ENCODE data around the gene C14orf132.

C14orf132 gene

DNA sequence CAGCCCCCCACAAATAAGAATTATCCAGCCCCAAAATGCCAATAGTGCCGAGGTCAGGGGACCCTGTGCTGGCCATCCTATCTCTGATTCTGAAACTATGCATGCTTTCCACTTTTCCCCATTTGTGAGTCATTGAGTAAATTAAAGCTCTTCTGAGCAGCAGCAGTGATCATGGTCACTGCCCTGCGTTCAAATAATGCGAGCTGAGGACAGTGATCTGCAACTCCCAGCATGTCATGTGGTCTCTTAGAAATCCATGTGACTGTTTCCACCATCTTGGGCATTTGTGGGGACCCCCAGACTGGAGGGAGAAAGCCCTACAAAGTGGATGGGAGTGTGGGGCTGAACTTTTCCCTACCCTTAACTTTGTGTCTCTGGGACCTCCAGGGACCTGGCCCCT, 53.8 kb downstream of the C14orf132 start:
- TF ChIP-seq, protein P1, sequence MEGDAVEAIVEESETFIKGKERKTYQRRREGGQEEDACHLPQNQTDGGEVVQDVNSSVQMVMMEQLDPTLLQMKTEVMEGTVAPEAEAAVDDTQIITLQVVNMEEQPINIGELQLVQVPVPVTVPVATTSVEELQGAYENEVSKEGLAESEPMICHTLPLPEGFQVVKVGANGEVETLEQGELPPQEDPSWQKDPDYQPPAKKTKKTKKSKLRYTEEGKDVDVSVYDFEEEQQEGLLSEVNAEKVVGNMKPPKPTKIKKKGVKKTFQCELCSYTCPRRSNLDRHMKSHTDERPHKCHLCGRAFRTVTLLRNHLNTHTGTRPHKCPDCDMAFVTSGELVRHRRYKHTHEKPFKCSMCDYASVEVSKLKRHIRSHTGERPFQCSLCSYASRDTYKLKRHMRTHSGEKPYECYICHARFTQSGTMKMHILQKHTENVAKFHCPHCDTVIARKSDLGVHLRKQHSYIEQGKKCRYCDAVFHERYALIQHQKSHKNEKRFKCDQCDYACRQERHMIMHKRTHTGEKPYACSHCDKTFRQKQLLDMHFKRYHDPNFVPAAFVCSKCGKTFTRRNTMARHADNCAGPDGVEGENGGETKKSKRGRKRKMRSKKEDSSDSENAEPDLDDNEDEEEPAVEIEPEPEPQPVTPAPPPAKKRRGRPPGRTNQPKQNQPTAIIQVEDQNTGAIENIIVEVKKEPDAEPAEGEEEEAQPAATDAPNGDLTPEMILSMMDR (IDR thresholded peaks at IDR 0.05; ENCODE audit: low read length, missing control alignments): no peak
- no peak for DNase-seq (ENCODE audit: low read depth)

GRCh38 chr14:96094211-96094610, 55.0 kb downstream of the C14orf132 start:
- DNase-seq (ENCODE audit: low read depth): no peak
- no peak overlapping the region for H3K4me3 ChIP-seq (replicated peaks; ENCODE audit: low read depth, low read length)
- TF ChIP-seq, protein P1 (IDR thresholded peaks at IDR 0.05; ENCODE audit: low read length, missing control alignments): no peak

More for the DNA sequence above, 53.8 kb downstream of the C14orf132 start:
- no peak overlapping the region for H3K4me3 ChIP-seq (replicated peaks; ENCODE audit: low read depth, low read length)

DNA sequence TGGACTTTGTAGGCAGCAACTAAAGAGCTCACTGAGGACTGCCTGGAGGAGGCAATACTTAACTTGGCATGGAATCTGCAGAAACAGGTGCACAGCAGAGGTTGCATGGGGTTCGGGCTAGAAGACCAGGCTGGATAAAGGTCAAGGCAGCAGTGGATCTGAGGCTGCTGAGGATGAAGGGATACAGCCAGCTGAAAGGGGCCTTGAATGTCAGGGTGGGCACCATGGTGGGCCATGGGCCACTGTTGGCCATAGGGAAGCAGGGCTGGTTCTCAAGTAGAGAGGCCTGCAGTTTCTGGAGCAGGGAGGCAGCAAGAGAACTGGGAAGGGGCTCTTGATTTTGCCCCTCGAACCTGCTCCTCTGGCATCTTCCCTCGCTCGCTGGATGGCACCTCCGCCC, 55.5 kb downstream of the C14orf132 start:
- DNase-seq (ENCODE audit: low read depth): no peak
- H3K4me3 ChIP-seq (replicated peaks; ENCODE audit: low read depth, low read length): no peak overlapping the region
- TF ChIP-seq, protein P1 (IDR thresholded peaks at IDR 0.05; ENCODE audit: low read length, missing control alignments): no peak

DNA sequence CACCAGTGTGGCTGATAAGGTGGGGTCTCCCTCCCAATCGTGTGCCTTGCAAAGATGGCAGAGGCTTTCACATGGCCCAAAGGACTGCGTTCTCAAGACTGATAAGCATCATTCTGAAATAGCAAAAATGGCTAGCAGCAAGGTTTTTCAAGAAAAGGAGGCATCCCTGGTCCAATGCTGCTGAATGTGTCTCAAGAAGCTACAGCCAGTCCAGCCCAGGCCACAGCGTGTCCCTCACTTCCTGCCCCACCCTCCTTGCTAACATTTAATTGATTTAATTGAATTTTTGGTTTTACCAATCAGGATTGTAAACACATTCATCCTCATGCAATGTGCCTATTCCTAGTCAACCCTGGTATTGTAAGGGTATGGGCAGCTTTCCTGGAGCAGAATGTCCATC, 55.9 kb downstream of the C14orf132 start:
- TF ChIP-seq, protein P1 (IDR thresholded peaks at IDR 0.05; ENCODE audit: low read length, missing control alignments): no peak
- no peak overlapping the region for H3K4me3 ChIP-seq (replicated peaks; ENCODE audit: low read depth, low read length)
- DNase-seq (ENCODE audit: low read depth): no peak

DNA sequence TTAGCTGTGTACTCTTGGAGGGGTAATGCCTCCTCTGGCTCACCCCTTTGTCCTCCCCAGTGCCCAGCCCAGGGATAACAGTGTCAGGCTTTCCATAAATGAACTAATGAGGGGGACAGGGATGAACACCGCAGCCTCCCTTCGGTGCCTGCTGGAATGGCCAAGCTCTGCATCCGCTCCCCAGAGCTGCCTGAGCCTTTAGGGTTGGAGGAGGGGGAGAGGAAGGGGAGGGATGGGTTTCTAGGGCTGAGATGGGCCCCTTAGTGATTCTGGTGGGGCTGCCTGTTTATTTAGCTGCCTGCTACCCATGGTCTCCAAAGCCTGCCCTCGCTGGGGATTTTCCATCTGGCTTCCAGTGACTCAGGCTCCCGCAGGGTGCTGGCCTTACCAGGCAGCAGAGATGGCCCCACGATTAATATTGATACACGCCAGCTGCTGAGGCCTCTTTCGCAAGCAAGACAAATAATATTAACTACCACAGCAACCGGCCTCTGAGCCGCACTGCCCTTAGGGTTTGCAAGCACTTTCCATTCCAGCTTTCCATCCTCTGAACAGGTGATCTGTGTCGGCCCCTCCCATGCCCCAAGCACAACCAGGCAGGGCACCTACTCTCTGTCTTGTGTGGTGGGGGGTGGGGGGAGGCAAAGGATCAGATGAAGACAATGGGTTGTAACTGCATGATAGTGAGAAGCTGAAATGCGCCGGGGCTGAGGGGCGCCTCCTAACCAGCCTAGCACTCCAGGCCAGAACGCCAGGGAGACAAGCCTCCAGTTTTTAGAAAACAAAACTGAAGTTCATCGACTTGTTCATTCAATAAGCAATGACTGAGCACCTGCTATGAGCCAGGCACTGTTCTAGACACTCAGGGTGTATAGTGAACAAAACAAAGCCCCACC, 56.7 kb downstream of the C14orf132 start:
- H3K4me3 ChIP-seq (replicated peaks; ENCODE audit: low read depth, low read length): no peak overlapping the region
- TF ChIP-seq, protein P1 (IDR thresholded peaks at IDR 0.05; ENCODE audit: low read length, missing control alignments): no peak
- DNase-seq (ENCODE audit: low read depth): peak; percentile 72

DNA sequence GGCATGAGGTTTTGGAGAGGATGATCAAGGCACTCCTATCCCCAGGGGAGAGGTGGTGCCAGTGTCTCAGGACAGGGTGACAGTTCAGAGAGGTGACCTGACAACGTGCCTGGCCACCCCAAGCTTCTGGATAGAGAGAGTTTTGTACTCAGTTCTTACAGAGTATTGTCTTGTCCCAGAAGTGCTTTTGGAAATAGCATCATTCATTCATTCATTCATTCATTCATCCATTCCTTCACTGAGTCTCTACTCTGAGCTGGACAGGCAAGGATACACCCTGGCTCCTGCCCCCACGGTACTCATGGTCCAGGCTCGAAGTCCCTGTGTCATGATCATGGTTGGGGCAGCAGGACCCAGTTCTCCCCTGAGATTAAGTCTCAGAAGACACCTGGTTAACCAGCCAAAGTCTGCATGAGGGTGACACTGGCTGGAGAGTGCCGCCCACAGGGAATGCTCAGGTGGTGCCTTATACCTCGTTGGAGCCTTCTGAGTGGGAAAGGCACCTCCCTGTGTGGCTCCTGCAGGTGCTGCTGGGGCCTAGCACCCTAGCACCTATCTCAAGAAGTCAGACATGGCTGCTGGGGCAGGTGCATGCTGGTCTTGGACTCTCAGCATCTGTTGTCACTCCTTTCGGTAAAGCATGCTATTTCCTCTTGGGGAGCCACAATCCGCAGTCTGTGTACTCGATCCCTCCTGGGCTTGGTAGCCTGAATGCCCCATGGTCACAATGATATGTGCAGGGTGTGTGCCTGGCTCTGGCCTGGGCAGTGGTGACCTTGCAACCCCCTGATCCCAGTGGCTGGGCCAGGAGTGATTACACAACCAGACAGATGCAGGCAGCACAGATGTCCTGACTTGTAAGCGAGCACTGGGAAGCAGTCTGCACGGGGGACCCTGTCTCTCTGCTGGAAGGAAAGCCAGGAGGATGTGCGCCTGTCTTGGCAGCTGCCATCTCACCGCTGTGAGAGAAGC, 57.8 kb downstream of the C14orf132 start:
- no peak for DNase-seq (ENCODE audit: low read depth)
- TF ChIP-seq, protein P1 (IDR thresholded peaks at IDR 0.05; ENCODE audit: low read length, missing control alignments): no peak
- no peak overlapping the region for H3K4me3 ChIP-seq (replicated peaks; ENCODE audit: low read depth, low read length)
